C4-2B (cell line): ENCODE results near the gene KRTAP19-1.
A peak's percentile ranks its signal among the peaks of the same experiment; 100 is the strongest.
"Not testable (repeated sequence)": the region's sequence is repeated elsewhere in the genome, so short reads cannot be mapped to it uniquely, and the experiment has no call there.

Source experiments
- H3K27ac ChIP-seq: fragments of 450-650 bp; 2 replicates; pipeline ENCODE4 v1.5.1; 2017
- ZFX ChIP-seq: fragments of 450-650 bp; IDR thresholded peaks from 2 replicates; pipeline ENCODE4 v1.6.1; 2017
- TF ChIP-seq, protein P1 (sequence below): fragments of 450-650 bp; conservative IDR thresholded peaks from 2 replicates; pipeline ENCODE4 v1.5.1; 2017; ENCODE audit warnings: mild to moderate bottlenecking

The KRTAP19-1 gene

DNA sequence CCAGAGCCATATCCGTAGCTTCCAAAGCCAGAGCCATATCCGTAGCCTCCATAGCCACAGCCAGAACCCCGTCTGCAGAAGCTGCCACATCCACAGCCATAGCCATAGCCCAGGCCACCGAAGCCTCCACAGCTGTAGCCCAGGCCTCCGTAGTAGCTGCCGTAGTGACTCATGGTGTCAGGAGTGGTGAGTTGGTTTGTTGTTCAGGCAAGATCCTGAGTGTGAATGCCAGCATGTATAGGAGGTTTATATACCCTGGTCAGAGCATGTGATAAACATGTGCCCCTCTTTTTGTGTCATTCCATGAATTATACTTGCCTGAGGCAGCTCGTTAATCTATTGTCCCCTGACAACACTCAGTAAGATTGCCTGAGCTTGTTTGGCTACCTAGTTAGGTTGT, at the start of gene KRTAP19-1:
TSS of gene KRTAP19-1 (minus strand) at position 223 of the 400 bp plus-strand sequence. CDS start at position 173, 50 bp downstream.
- no peak within 1 kb of the TSS for H3K27ac ChIP-seq

DNA sequence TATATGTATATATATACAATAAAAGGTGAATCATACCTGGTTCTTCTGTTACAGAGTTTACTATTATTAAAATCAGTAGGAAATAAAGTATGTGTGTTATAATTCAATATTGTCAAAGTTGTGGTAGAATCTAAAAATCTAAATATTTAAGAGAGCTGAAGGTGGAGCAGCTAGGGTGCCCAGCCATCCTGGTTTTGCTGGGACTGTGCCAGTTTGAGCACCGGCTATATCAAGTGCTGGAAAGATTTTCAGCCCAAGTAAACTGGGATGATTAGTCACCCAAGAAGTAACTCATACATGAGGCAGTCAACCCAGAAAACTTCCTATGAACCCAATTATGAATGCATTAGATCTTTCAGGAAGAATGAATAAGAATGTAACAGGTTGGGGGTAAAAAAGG, 38.7 kb upstream of the KRTAP19-1 start:
- TF ChIP-seq, protein P1, sequence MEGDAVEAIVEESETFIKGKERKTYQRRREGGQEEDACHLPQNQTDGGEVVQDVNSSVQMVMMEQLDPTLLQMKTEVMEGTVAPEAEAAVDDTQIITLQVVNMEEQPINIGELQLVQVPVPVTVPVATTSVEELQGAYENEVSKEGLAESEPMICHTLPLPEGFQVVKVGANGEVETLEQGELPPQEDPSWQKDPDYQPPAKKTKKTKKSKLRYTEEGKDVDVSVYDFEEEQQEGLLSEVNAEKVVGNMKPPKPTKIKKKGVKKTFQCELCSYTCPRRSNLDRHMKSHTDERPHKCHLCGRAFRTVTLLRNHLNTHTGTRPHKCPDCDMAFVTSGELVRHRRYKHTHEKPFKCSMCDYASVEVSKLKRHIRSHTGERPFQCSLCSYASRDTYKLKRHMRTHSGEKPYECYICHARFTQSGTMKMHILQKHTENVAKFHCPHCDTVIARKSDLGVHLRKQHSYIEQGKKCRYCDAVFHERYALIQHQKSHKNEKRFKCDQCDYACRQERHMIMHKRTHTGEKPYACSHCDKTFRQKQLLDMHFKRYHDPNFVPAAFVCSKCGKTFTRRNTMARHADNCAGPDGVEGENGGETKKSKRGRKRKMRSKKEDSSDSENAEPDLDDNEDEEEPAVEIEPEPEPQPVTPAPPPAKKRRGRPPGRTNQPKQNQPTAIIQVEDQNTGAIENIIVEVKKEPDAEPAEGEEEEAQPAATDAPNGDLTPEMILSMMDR, result no peak
- no peak for TF ChIP-seq ZFX
- H3K27ac ChIP-seq, result no peak overlapping the region

More for the DNA sequence above, at the start of gene KRTAP19-1:
- TF ChIP-seq ZFX, result no peak

DNA sequence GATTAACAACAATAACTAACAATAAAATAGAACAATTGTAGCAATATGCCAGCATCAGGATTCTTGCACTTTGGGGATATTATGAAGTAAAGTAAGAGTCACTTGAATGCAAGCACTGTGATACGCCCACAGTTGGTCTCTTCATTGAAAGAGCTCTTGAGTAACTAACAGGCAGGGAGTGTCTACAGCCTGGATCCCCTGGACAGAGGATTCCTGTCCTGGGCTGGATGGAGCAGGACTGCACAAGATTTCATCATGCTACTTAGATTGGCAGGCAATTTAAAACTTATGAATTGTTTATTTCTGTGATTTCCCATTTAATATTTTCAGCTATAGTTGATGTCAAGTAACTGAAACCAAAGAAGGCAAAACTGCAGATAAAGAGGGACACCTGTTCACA, 35.5 kb upstream of the KRTAP19-1 start:
- TF ChIP-seq, protein P1, result no peak
- TF ChIP-seq ZFX, result no peak
- no peak overlapping the region for H3K27ac ChIP-seq

DNA sequence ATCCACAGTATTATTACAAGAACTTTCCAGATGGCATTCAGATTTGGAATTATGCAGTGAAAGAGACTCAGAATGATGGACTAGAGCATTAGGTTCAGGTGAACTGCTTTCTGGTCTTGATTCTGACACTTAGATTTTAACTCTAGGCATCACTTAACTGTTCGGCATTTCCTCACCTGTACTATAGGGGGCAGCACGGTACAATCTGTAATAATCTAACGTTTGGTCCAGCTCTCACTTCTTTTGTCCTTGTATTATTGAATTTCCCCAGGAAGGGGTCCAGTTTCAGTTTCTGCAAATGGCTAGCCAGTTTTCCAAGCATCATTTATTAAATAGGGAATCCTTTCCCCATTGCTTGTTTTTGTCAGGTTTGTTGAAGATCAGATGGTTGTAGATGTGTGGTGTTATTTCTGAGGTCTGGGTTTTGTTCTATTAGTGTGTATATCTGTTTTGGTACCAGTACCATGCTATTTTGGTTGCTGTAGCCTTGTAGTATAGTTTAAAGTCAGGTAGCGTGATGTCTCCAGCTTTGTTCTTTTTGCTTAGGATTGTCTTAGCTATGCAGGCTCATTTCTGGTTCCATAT, 25.5 kb upstream of the KRTAP19-1 start:
- not testable (repeated sequence) for H3K27ac ChIP-seq
- TF ChIP-seq, protein P1, result peak; percentile 83

DNA sequence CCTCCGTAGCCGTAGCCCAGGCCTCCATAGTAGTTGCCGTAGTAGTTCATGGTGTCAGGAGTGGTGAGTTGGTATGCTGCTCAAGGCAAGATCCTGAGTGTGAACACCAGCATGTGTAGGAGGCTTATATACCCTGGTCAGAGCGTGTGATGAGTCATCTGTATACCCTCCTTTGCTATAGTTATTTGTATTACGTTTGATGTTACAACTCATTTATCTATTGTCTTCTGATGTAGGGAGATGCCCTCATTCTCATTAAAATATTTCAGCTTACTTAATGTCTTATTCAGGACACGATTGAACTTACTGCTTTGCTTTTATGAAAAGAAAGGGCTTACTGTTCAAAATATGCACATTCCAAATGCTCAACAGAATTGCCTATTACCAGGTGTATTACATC, 21.9 kb upstream of the KRTAP19-1 start, which contains the start of gene KRTAP19-5:
TSS of gene KRTAP19-5 (minus strand) at position 101 of the 400 bp plus-strand sequence. CDS start at position 50, 51 bp downstream.
- no peak within 1 kb of the TSS for H3K27ac ChIP-seq
- TF ChIP-seq ZFX, result no peak
- TF ChIP-seq, protein P1, result no peak

DNA sequence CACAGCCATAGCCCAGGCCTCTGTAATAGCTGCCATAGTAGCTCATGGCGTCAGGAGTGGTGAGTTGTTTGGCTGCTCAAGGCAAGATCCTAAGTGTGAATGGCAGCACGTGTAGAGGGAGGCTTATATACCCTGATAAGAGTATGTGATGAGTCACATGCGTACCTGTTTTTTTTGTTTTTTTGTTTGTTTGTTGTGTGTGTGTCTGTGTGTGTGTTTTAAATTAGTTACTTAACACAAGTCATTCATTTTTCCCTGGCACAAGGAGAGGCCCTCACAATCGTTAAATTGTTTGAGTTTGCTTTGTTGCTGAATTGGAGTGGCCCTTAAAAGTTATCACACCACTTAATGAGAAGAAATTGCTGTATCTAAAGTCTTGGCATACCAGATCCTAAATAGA, 16.9 kb upstream of the KRTAP19-1 start, which contains the start of gene KRTAP19-4:
TSS of gene KRTAP19-4 (minus strand) at position 101 of the 400 bp plus-strand sequence. CDS start at position 46, 55 bp downstream.
- no peak within 1 kb of the TSS for H3K27ac ChIP-seq
- no peak for TF ChIP-seq ZFX
- TF ChIP-seq, protein P1, result no peak

DNA sequence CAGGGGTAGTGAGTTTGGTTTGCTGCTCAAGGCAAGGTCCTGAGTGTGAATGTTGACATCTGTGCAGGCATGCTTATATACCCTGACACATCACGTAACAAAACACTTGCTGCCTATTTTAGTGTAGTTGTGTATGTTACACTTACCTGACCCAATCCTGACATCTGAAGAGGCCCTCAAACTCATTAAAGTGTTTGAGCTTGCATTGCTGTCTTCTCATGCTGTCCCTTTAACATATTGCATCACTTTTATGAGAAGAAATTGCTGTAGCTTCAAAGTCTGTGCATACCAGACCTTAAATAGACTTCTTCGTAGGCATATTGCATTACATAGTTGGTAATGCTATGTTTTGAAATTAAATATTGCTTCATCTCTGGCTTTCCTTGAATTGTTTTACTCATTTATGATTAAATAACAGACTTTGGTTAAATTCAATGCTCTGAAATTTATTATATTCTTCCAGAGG, 11.8 kb upstream of the KRTAP19-1 start, which contains the start of gene KRTAP19-3:
TSS of gene KRTAP19-3 (minus strand) at position 51 of the 466 bp plus-strand sequence. CDS start 56 bp downstream, outside the sequence.
- H3K27ac ChIP-seq, result no peak within 1 kb of the TSS
- TF ChIP-seq ZFX, result no peak
- TF ChIP-seq, protein P1, result no peak
